Non-pigmented ciliary epithelial cell (primary cell): ENCODE data around the gene CAMKK2.
"Not testable (repeated sequence)": the region's sequence is repeated elsewhere in the genome, so short reads cannot be mapped to it uniquely, and the experiment has no call there.

Experiments used
- DNase-seq: peaks from one replicate; pipeline ENCODE4 v3.0.0-alpha.2; 2010; ENCODE audit warnings: low read depth

The CAMKK2 gene

GRCh38 chr12:121279071-121279375 lies 17.5 kb downstream of the CAMKK2 start:
- no peak for DNase-seq

GRCh38 chr12:121278169-121279070 lies 18.1 kb downstream of the CAMKK2 start:
- no peak for DNase-seq

- DNase-seq = no peak
Observed at GRCh38 chr12:121277374-121277759, 19.1 kb downstream of the CAMKK2 start.

- DNase-seq = no peak
Observed at GRCh38 chr12:121274036-121274763, 22.3 kb downstream of the CAMKK2 start.

- DNase-seq = no peak
Observed at GRCh38 chr12:121273364-121273896, 23.1 kb downstream of the CAMKK2 start.

- DNase-seq = no peak
Observed at GRCh38 chr12:121267822-121268221, 28.7 kb downstream of the CAMKK2 start.

GRCh38 chr12:121264951-121265515 lies 31.5 kb downstream of the CAMKK2 start:
- no peak for DNase-seq

GRCh38 chr12:121264135-121264534 lies 32.4 kb downstream of the CAMKK2 start:
- no peak for DNase-seq

GRCh38 chr12:121263206-121263935 lies 33.1 kb downstream of the CAMKK2 start:
- no peak for DNase-seq

- DNase-seq = no peak
Observed at GRCh38 chr12:121261398-121261797, 35.1 kb downstream of the CAMKK2 start.

GRCh38 chr12:121260091-121260490 lies 36.4 kb downstream of the CAMKK2 start:
- no peak for DNase-seq

- DNase-seq = no peak
Observed at GRCh38 chr12:121259074-121259473, 37.4 kb downstream of the CAMKK2 start.

GRCh38 chr12:121257704-121258449 lies 38.6 kb downstream of the CAMKK2 start:
- DNase-seq = not testable (repeated sequence)

GRCh38 chr12:121255433-121255832 lies 41.1 kb downstream of the CAMKK2 start:
- DNase-seq = no peak

- DNase-seq = no peak
Observed at GRCh38 chr12:121253638-121254335, 42.7 kb downstream of the CAMKK2 start.

GRCh38 chr12:121252712-121253345 lies 43.7 kb downstream of the CAMKK2 start:
- DNase-seq = no peak

GRCh38 chr12:121251838-121252237 lies 44.7 kb downstream of the CAMKK2 start:
- no peak for DNase-seq

GRCh38 chr12:121250359-121250758 lies 46.1 kb downstream of the CAMKK2 start:
- no peak for DNase-seq

GRCh38 chr12:121248622-121249021 lies 47.9 kb downstream of the CAMKK2 start:
- DNase-seq = no peak

GRCh38 chr12:121246893-121247557 lies 49.5 kb downstream of the CAMKK2 start:
- no peak for DNase-seq
